ENCODE data around the gene PALD1.

GRCh38 chr10:70543911-70544310 is 65.3 kb downstream of the PALD1 start:
- TF ChIP-seq RAD21 (CRISPR knock-in tag; conservative IDR thresholded peaks at IDR 0.05 in 1 of 2, IDR thresholded peaks at IDR 0.05 in 1 of 2) (no peak), MAFK (IDR thresholded peaks at IDR 0.05; ENCODE audit: low read length) (no peak), TCF3 (CRISPR knock-in tag; IDR thresholded peaks at IDR 0.05) (no peak), MXI1 (IDR thresholded peaks at IDR 0.05; ENCODE audit: low read depth, low read length) (no peak), EGR1 (conservative IDR thresholded peaks at IDR 0.05) (no peak), FOXJ3 (CRISPR knock-in tag; IDR thresholded peaks at IDR 0.05) (no peak), BCLAF1 (IDR thresholded peaks at IDR 0.05; ENCODE audit: borderline replicate concordance in 1 of 2, control insufficient read depth in 1 of 2, low read depth in 2 of 2, low read length in 1 of 2) (no peak), EZH2 (IDR thresholded peaks at IDR 0.05; ENCODE audit: borderline replicate concordance, low read depth, low read length) (no peak), SP1 (CRISPR knock-in tag; IDR thresholded peaks at IDR 0.05) (no peak), SIN3A (IDR thresholded peaks at IDR 0.05; ENCODE audit: borderline replicate concordance in 2 of 2, control insufficient read depth in 1 of 2, low read depth in 2 of 2, low read length in 2 of 2) (no peak), NFE2L1 (tag; IDR thresholded peaks at IDR 0.05; ENCODE audit: borderline replicate concordance, low read depth) (no peak), FOXA1 (IDR thresholded peaks at IDR 0.05; ENCODE audit: borderline replicate concordance) (no peak), USF1 (CRISPR knock-in tag; IDR thresholded peaks at IDR 0.05) (no peak)
- TF ChIP-seq, protein P1, sequence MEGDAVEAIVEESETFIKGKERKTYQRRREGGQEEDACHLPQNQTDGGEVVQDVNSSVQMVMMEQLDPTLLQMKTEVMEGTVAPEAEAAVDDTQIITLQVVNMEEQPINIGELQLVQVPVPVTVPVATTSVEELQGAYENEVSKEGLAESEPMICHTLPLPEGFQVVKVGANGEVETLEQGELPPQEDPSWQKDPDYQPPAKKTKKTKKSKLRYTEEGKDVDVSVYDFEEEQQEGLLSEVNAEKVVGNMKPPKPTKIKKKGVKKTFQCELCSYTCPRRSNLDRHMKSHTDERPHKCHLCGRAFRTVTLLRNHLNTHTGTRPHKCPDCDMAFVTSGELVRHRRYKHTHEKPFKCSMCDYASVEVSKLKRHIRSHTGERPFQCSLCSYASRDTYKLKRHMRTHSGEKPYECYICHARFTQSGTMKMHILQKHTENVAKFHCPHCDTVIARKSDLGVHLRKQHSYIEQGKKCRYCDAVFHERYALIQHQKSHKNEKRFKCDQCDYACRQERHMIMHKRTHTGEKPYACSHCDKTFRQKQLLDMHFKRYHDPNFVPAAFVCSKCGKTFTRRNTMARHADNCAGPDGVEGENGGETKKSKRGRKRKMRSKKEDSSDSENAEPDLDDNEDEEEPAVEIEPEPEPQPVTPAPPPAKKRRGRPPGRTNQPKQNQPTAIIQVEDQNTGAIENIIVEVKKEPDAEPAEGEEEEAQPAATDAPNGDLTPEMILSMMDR (IDR thresholded peaks at IDR 0.05 in 2 of 3, conservative IDR thresholded peaks at IDR 0.05 in 1 of 3; ENCODE audit: insufficient read depth in 2 of 3, low read depth in 1 of 3, low read length in 3 of 3), result no peak
